ENCODE results near the gene TCERG1L.

GRCh38 chr10:131275691-131276090 is 35.8 kb downstream of the TCERG1L start:
- TF ChIP-seq, protein P1, sequence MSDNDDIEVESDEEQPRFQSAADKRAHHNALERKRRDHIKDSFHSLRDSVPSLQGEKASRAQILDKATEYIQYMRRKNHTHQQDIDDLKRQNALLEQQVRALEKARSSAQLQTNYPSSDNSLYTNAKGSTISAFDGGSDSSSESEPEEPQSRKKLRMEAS (IDR thresholded peaks at IDR 0.05), result no peak
- TF ChIP-seq YY1 (IDR thresholded peaks at IDR 0.05; ENCODE audit: low read depth) (no peak), EP300 (IDR thresholded peaks at IDR 0.05; ENCODE audit: borderline replicate concordance) (no peak), TCF12 (IDR thresholded peaks at IDR 0.05; ENCODE audit: low read depth) (no peak), CREB1 (IDR thresholded peaks at IDR 0.05; ENCODE audit: low read depth) (no peak), TAF1 (IDR thresholded peaks at IDR 0.05; ENCODE audit: low read depth) (no peak), RAD21 (IDR thresholded peaks at IDR 0.05; ENCODE audit: low read depth) (no peak), NFIC (IDR thresholded peaks at IDR 0.05) (no peak), EGR1 (IDR thresholded peaks at IDR 0.05) (no peak), CEBPB (IDR thresholded peaks at IDR 0.05) (no peak), USF1 (IDR thresholded peaks at IDR 0.05) (no peak), FOXM1 (IDR thresholded peaks at IDR 0.05; ENCODE audit: borderline replicate concordance, low read depth) (no peak)
- TF ChIP-seq, protein P2, sequence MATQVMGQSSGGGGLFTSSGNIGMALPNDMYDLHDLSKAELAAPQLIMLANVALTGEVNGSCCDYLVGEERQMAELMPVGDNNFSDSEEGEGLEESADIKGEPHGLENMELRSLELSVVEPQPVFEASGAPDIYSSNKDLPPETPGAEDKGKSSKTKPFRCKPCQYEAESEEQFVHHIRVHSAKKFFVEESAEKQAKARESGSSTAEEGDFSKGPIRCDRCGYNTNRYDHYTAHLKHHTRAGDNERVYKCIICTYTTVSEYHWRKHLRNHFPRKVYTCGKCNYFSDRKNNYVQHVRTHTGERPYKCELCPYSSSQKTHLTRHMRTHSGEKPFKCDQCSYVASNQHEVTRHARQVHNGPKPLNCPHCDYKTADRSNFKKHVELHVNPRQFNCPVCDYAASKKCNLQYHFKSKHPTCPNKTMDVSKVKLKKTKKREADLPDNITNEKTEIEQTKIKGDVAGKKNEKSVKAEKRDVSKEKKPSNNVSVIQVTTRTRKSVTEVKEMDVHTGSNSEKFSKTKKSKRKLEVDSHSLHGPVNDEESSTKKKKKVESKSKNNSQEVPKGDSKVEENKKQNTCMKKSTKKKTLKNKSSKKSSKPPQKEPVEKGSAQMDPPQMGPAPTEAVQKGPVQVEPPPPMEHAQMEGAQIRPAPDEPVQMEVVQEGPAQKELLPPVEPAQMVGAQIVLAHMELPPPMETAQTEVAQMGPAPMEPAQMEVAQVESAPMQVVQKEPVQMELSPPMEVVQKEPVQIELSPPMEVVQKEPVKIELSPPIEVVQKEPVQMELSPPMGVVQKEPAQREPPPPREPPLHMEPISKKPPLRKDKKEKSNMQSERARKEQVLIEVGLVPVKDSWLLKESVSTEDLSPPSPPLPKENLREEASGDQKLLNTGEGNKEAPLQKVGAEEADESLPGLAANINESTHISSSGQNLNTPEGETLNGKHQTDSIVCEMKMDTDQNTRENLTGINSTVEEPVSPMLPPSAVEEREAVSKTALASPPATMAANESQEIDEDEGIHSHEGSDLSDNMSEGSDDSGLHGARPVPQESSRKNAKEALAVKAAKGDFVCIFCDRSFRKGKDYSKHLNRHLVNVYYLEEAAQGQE (IDR thresholded peaks at IDR 0.05; ENCODE audit: low read depth), result no peak
